Fibroblast of villous mesenchyme (primary cell): ENCODE results near the gene LDHAL6B. TPM values are rescaled to one million over a fixed set of nuclear protein-coding genes. Genes with fewer than 3 reads are reported as not detected.

Experiments used
- DNase-seq: peaks from one replicate; pipeline ENCODE4 v3.0.0-alpha.2; 2010; ENCODE audit warnings: low read depth
- H3K4me3 ChIP-seq: 2 replicates; pipeline ENCODE4 v1.5.1; 2011; ENCODE audit warnings: low read depth, mild to moderate bottlenecking, low read length
- CTCF ChIP-seq: IDR thresholded peaks from 2 replicates; pipeline ENCODE4 v1.5.1; 2012; ENCODE audit warnings: low read depth, mild to moderate bottlenecking, low read length; ENCODE audit not compliant: insufficient read depth
- total RNA-seq: library from RNA; depleted of rRNA; stranded (reverse); fragments of >200 nt; gene quantifications from 2 replicates; pipeline ENCODE4 v1.2.3, GENCODE V29; 2012

The LDHAL6B gene
- total RNA-seq, 1 donor: not detected

- no peak overlapping the region for H3K4me3 ChIP-seq
- no peak for TF ChIP-seq CTCF
- DNase-seq: no peak
Observed at GRCh38 chr15:59171067-59171397, 35.6 kb upstream of the LDHAL6B start.

DNA sequence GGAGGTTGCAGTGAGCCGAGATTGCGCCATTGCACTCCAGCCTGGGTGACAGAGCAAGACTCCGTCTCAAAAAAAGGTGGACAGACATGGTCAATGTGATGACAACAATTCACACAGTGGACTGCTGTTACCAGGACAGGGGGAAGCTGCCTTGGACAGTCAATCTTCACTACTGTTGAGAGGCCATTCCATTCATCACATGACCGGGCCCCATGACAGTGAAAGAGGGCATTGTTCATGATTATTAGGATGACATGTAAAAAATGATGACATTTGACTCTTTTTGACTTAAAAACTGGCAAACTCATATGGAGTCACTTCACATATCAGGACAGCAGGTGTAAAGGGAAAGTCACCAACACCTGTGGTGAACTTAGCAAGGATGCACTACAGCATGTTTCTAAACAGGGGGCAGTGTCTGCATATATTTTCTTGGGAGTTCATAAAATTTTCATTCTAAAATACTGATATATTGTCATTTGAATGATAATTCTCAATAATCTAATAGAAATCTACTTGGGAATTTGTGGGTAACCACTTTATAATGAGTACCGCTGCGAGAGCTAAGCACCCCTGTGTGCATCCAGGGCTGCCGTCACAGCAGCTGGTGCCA lies 34.2 kb upstream of the LDHAL6B start:
- H3K4me3 ChIP-seq: no peak overlapping the region
- DNase-seq: no peak
- no peak for TF ChIP-seq CTCF

GRCh38 chr15:59173194-59173593 lies 33.4 kb upstream of the LDHAL6B start:
- no peak for DNase-seq
- H3K4me3 ChIP-seq: no peak overlapping the region
- no peak for TF ChIP-seq CTCF

GRCh38 chr15:59174151-59174834 lies 32.4 kb upstream of the LDHAL6B start:
- no peak for TF ChIP-seq CTCF
- H3K4me3 ChIP-seq: no peak overlapping the region
- DNase-seq: no peak

DNA sequence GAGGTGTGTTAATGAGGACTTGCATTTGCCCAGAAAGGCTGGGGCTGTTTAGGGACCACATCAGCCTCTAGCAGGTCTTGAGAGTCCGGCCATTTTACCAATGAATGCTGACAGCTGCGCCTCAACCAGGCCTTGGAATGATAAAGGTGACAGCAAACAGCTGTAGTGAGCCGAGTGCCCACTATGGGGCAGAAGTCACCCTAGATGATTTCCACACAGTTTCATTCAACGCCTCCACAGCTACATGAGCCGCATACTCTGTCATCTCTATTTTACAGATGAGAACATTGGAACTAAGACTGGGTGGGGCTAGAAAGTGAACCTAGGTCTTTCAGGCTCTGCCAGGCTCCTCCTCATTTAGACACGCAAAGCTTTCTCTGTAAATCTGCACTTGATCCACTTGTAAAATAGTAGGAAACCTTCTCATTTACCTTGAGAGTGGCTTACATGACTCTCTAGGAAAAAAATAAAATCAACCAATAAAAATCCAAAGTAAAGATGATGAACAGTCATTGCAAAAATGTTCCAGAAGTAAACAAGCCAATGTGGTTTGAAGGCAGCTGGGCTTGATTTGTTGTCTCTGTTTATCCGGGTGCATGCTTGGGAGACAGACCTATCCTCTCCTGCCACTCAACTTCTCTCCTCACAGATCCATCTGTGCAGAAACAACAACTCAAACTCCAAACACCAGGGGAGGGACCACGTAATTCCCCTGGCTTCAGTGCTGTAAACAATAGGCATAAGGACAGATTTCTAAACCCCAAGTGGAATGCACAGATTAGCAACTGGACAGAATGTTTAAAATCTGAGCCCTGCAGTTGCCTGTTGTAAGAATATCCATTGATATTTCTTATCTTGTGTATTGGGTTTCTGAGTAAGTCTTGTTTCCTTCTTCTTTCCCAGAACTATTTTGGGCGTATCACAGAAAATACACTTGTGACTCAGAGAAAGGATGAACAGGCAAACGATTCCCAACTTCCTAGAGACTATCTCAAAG lies 31.5 kb upstream of the LDHAL6B start:
- peak; percentile 69 for TF ChIP-seq CTCF
- no peak overlapping the region for H3K4me3 ChIP-seq
- peak; percentile 96 for DNase-seq

DNA sequence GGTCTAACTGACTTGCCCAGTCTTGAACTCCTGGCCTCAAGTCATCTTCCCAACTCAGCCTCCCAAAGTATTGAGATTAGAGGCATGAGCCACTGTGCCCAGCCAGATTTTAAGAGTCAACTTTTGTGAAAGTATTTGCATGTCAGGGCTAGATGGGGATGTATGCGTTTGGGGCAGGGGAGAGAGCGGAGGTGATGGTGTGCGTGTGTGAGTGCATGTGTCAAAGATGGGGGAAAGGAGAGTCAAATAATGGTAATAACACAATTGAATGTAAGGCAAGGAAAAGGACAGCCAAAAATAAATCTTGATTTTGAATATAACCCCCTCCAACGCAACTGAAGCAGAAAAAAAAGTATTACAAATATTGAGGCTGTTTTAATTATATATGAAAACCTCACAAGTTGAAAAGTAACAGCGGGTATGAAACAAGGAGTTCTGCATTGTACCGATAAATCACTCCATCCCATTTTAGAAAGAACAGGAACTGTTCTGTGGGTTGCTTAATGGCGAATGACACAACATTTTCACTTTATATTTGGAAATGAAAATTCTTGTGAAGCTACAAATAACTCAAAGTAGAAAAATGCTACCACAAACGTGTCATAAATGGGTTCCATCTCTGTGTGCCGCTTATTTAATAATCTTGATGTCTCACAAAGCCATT lies 29.9 kb upstream of the LDHAL6B start:
- TF ChIP-seq CTCF: no peak
- no peak overlapping the region for H3K4me3 ChIP-seq
- no peak for DNase-seq
